Transverse colon (tissue), 4 donors: ENCODE results near the gene APC2. TPM values are rescaled to one million over a fixed set of nuclear protein-coding genes. Genes with fewer than 3 reads are reported as not detected.

Experiments
- DNase-seq: peaks from one replicate; pipeline ENCODE4 v3.0.0-alpha.2; 2019
- H3K27ac ChIP-seq, 4 donors: fragments of 200-600 bp; sonication (generic); 2 replicates each; pipeline ENCODE4 v1.5.1; 2016 to 2018; ENCODE audit warnings: inconsistent platforms in 4 of 4
- H3K27me3 ChIP-seq: fragments of 200-600 bp; sonication (generic); 2 replicates; pipeline ENCODE4 v1.5.1; 2017; ENCODE audit warnings: inconsistent platforms
- H3K36me3 ChIP-seq, 4 donors: fragments of 200-600 bp; sonication (generic); 2 replicates each; pipeline ENCODE4 v1.5.1; 2017 to 2019; ENCODE audit warnings: inconsistent platforms in 4 of 4
- H3K4me1 ChIP-seq, 4 donors: fragments of 200-600 bp; sonication (generic); 2 replicates each; pipeline ENCODE4 v1.5.1; 2017 to 2020; ENCODE audit warnings: inconsistent platforms in 4 of 4
- H3K4me3 ChIP-seq, 4 donors: fragments of 200-600 bp; sonication (generic); 1 replicate in 1 of 4; 2 replicates in 3 of 4; pipeline versions ENCODE4 v1.5.1 to v1.6.1; 2017 to 2019; ENCODE audit warnings: inconsistent platforms in 4 of 4
- H3K9me3 ChIP-seq, 2 donors: fragments of 200-600 bp; sonication (generic); 2 replicates each; pipeline ENCODE4 v1.5.1; 2017 to 2019; ENCODE audit warnings: inconsistent platforms in 2 of 2
- CTCF ChIP-seq, 5 experiments: fragments of 200-600 bp in 3 of 5; fragments of 450-650 bp in 2 of 5; sonication (generic) in 3 of 5; IDR thresholded peaks; 1 replicate in 2 of 5; 2 replicates in 3 of 5; pipeline ENCODE4 v1.5.1; 2016 to 2017; ENCODE audit warnings: antibody characterized with exemption in 5 of 5, inconsistent platforms in 3 of 5, mild to moderate bottlenecking in 2 of 5, moderate library complexity in 1 of 5
- EP300 ChIP-seq: sonication (generic); formaldehyde crosslinking; IDR thresholded peaks from one replicate; pipeline ENCODE4 v1.6.1; 2017; ENCODE audit warnings: antibody characterized with exemption, low read depth
- POLR2A ChIP-seq: fragments of 450-650 bp; IDR thresholded peaks from one replicate; pipeline ENCODE4 v1.6.1; 2016; ENCODE audit warnings: antibody characterized with exemption, mild to moderate bottlenecking, moderate library complexity
- POLR2AphosphoS5 ChIP-seq, 3 donors: sonication (generic); formaldehyde crosslinking; IDR thresholded peaks; one replicate each; pipeline ENCODE4 v1.6.1; 2016; ENCODE audit warnings: antibody characterized with exemption in 3 of 3
- WGBS, 2 donors: methylation state at CpG; one replicate each; pipeline ENCODE4 v1.1.5; 2018; ENCODE audit warnings: low coverage in 1 of 2; 5-methylcytosine and 5-hydroxymethylcytosine counted together
- in situ Hi-C, 4 donors: fragments of 200-750 bp; cut with MboI; loops; one replicate each; pipeline versions ENCODE4 v1.15.0 to v1.15.1; 2017; ENCODE audit warnings: low sequenced_read_pairs in 3 of 4, low pct_ligation_motif_present in 1 of 4, low pct_unique_long_range_greater_than_20kb in 1 of 4
- intact Hi-C: fragments of 100-400 bp; cut with DNase I; formaldehyde crosslinking; loops from one replicate; pipeline ENCODE4 v1.15.1; 2023; ENCODE audit warnings: low total_unique reads
- total RNA-seq, 4 donors: library from RNA; depleted of rRNA; stranded (reverse); fragments of >200 nt; gene quantifications; one replicate each; pipeline ENCODE4 v1.1.0, GENCODE V29; 2016

Gene APC2
- total RNA-seq, 4 donors from 2014 or later: under 0.01 to 6.0 (median 0.36) TPM

- Histone ChIP-seq H3K27me3 (peaks cover 17% of the 10 kb centered on the region), H3K27ac (no peak overlapping the region), H3K9me3 (no peaks in the 10 kb centered on the region), H3K36me3 (peaks cover 0 to 29% (median 10%) of the 10 kb centered on the region in 4 donors), H3K4me3 (no peak overlapping the region), H3K4me1 (peaks cover 14 to 53% (median 39%) of the 10 kb centered on the region in 4 donors)
- 87 to 89% methylated on average over 16 to 25 of the region's 25 CpGs for WGBS, 2 donors
- in situ Hi-C loops (no loop called here), intact Hi-C loops (loop anchor here (10.0 kb wide), 1 partner anchor 147 kb away; no protein-coding TSS in a partner anchor)
- no peak for DNase-seq
- no peak for TF ChIP-seq EP300
- no peak for TF ChIP-seq CTCF (IDR thresholded peaks at IDR 0.05)
- no peak for TF ChIP-seq POLR2A
- no peak for TF ChIP-seq POLR2AphosphoS5 (IDR thresholded peaks at IDR 0.05)
Observed at GRCh38 chr19:1441677-1442438, 8.1 kb upstream of the APC2 start.

GRCh38 chr19:1445185-1445931 is 4.6 kb upstream of the APC2 start:
- H3K9me3 ChIP-seq: no peaks in the 10 kb centered on the region
- intact Hi-C loops (loop anchor here (10.0 kb wide), 1 partner anchor 151 kb away; no protein-coding TSS in a partner anchor), in situ Hi-C loops (no loop called here)
- 2% methylated on average over 9 to 55 of the region's 70 CpGs for WGBS, 2 donors
- H3K4me1 ChIP-seq: peaks cover 9 to 28% (median 22%) of the 10 kb centered on the region in 4 donors
- peak overlapping the region in 3 of 4 donors; percentile 7 to 43 (median 26) for H3K4me3 ChIP-seq
- H3K36me3 ChIP-seq: peaks cover 0 to 20% (median 6%) of the 10 kb centered on the region in 4 donors
- TF ChIP-seq POLR2A: no peak
- peak in 1 of 3 donors; percentile 5 for TF ChIP-seq POLR2AphosphoS5 (IDR thresholded peaks at IDR 0.05)
- TF ChIP-seq CTCF (IDR thresholded peaks at IDR 0.05): peak; percentile 64 to 98 (median 92)
- no peak for TF ChIP-seq EP300
- peak overlapping the region in 2 of 4 donors; percentile 12 to 20 for H3K27ac ChIP-seq
- peaks cover 52% of the 10 kb centered on the region for H3K27me3 ChIP-seq
- DNase-seq: peak; percentile 80

DNA sequence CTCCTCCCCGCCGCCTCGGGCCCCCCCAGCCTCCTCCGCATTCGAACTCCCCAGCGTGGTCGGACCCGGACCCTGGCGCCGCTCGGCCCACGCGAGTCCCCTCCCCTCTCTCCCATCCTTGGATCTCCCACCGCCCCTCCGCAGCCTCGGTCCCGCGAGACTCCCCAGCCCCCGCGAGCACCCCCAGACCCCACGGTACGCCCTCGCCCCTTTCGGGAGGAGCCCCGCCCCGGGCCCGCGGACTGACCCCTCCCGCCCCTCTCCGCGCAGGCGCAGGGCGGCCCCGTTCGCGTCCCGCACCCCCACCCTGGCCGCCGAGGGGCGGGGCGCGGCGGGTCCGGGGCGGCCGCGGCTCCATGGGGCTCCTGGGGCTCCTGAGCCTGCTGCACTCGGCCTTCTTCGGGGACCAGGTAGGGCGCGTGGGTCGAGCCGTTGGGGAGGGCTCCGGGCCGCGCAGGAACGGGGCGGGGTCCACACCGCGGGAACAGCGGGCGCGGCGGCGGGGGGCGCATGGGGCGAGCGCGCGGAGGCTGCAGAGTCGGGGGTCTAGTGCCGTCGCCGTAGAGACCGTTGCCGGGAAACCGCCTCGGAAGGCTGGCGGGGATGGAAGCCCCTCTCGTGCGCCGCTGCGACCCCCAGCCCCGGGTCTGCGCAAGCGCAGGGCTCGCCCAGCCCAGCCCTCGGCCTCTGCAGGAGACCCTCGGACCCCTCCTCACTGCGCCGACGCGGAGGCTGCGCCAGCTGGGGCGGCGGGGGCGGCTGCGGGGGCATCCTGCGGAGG is 3.8 kb upstream of the APC2 start:
- no peak for DNase-seq
- H3K4me1 ChIP-seq: peaks cover 9 to 25% (median 22%) of the 10 kb centered on the region in 4 donors
- H3K9me3 ChIP-seq: no peaks in the 10 kb centered on the region
- H3K4me3 ChIP-seq: peak overlapping the region in 2 of 4 donors; percentile 26 to 43
- WGBS, 2 donors: 10% methylated on average over 27 of the region's 99 CpGs; no CpG with 5 or more reads in 1 of the 2 donors
- peaks cover 0 to 12% (median 3%) of the 10 kb centered on the region in 4 donors for H3K36me3 ChIP-seq
- no peak overlapping the region for H3K27ac ChIP-seq
- intact Hi-C loops: loop anchor here (10.0 kb wide), 1 partner anchor 151 kb away; no protein-coding TSS in a partner anchor
- no peak for TF ChIP-seq CTCF (IDR thresholded peaks at IDR 0.05)
- no peak for TF ChIP-seq POLR2AphosphoS5 (IDR thresholded peaks at IDR 0.05)
- TF ChIP-seq EP300: no peak
- no peak for TF ChIP-seq POLR2A
- in situ Hi-C loops: no loop called here
- H3K27me3 ChIP-seq: peaks cover 60% of the 10 kb centered on the region
